HG03175 (cell line): Measurements from ENCODE around the gene GSTA5.
"Not testable (repeated sequence)": the region's sequence is repeated elsewhere in the genome, so short reads cannot be mapped to it uniquely, and the experiment has no call there.

Experiments used
- ATAC-seq: cut with Tn5 transposase; IDR thresholded peaks from one replicate; pipeline ENCODE4 v1.9.1; 2021; ENCODE audit warnings: mild to moderate bottlenecking, moderate library complexity; ENCODE audit not compliant: unreplicated experiment

GSTA5 gene

DNA sequence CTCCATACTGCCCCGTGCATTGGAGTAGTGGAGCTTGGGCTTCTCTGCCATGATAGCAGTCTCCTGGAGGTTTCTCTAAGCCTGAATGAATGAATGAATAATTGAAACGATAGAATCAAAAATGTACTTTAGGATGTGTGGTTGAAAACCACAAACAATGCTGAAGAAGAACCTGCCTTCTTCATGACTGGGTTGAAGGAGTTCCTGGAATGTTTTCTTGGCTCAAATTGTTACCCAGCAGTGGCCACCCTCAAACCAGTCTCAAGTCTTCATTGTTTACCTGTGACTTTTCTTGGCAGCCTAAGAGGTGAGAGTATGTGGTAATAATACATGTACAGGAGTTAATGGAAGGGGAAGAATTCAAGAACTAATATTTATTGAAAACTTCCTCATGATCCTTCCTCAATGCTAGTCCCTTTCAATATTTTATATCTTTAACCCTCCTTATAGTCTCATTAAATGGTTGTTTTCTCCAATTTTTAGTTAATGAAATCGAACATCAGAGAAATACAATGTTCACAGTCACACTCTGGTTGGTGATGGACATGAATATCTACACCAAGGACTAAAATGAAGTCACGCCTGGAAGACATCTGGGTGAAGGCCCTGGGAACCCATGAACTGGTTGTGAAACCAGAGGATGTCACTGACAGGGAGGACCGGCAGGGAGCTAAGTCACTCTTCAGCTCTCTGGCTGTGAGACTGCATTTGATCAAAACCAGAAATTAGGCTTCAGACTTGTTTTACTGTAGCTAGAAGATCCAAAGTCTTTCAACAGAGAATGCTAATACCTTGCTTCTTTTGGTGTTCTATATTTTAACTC, at the start of gene GSTA5:
Gene GSTA5 (minus strand): TSS at position 51 of the 823 bp plus-strand sequence.
- no peak for ATAC-seq

DNA sequence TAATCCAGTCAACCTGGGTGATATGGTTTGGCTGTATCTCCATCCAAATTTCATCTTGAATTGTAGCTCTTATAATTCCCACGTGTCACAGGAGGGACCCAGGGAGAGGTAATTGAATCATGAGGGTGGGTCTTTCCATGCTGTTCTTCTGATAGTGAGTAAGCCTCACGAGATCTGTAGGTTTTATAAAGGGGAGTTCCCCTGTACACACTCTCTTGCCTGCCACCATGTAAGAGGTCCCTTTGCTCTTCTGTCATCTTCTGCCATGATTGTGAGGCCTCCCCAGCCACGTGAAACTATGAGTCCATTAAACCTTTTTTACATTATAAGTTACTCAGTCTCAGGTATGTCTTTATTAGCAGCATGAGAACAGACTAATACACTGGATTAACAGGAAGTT, 49.4 kb upstream of the GSTA5 start:
- no peak for ATAC-seq

DNA sequence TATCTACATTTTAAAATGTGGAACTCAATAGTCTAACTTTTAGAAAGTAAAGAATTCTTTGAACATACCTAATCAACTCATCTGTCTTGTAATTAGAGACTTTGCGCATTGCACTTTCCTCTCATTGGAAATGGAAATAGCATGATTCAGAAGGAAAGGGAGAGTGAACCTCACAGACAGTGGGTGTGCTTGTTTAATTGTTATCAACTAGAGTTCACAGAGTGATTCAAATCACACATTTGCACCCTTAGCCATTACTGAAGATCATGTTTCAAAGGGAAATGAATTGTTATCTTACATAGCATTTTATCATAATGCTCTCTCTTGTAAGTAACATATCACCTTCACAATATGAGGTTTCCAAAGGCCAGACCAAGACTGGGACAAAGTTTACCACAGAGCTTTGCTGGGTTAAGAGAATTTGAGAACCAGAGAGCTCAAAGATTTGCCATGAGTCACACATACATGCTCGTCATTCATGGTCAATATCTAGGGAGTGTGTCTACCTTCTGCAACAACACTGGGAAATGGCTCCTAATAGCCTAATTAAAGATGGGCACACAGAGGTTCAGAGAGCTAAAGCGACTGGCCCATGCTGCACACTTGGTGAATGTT, 47.4 kb upstream of the GSTA5 start:
- ATAC-seq: no peak

DNA sequence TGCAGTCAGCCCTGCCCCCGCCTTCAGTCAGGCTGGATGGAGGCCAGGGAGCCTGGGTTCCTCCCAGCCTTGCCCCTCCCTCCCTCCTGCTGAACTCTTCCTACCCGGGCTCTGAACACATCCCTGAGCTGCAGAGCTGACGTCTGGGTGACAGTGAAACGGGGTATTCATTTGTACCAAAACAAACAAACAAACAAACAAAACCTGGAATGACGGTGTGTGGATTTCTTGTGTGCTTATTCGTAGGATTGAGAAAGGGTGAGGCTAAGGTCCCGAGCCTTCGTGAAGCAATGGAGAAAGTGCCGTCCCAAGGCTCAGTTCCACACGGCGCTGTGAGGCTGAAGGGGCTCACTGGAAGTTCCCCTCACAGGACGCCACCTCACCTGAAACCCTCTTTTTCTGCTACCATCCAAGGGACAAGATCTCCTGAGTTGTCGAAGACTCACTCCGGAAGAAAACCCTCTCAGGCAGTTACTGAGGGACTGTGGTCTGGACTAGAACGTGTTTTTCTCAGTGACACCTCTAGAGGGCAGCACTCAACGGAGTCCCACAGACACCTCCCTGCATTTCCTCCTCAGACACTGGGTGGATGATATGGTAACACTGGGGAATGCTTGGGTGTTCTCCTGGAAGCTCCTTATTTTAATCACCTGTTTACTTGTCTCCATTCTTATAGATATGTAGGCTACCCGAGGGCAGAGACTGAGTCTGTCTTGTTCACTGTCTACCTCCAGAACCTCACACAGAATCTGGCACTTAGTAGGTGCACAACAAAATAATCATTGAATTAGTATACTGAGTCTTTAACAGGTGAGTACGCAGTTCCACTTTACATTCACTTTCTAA, 41.6 kb upstream of the GSTA5 start:
- ATAC-seq: peak; percentile 100

DNA sequence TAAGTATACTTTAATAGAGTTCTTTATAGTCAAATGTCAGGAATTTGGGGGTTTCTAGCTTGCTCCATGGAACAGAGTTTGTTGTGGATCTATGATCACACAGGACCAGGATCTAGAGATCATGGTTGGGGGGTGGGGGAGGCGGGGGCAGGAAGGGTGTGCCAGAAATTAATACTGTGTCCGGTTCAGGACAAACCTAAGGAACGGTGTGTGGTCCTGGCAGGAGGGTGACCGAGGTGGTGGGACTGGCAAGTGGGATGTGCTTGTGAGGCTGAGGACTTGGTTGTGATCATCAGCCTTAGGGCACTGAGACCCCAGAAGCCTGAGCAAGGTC, 41.0 kb upstream of the GSTA5 start:
- no peak for ATAC-seq

DNA sequence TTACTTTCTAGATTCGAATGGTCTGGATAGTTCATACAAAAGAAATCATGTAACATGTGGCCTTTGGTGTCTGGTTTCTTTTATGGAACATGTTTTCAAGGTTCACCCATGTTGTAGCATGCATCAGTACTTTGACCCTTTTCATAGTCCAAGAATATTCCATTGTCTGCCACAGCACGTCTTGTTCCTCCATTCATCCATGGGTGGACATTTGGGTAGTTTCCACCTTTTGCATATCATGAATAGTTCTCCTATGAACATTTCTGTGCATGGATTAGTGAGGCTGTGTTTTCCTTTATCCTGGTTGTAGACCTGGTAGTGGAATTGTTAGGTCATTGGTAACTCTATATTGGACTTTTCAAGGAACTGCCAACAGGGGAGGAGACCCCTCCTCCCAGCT, 37.2 kb upstream of the GSTA5 start:
- no peak for ATAC-seq

DNA sequence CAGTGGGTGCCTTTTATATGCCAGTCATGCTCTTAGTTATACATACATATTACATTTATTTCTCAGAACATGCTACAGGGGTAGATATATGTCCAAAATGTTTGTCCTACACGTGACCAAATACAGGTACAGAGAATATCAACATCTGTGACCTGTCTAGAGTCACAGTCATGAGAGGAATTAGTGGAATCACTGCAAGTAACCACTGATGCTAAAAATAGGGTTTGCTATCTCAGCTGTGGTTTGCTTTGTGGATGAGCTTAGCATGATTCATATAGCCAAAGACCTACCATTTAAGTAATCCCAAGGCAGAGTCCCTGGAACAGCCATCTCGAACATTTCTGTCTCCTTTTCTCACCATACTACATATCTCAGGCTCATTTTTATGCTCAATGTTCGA, 36.6 kb upstream of the GSTA5 start:
- no peak for ATAC-seq

DNA sequence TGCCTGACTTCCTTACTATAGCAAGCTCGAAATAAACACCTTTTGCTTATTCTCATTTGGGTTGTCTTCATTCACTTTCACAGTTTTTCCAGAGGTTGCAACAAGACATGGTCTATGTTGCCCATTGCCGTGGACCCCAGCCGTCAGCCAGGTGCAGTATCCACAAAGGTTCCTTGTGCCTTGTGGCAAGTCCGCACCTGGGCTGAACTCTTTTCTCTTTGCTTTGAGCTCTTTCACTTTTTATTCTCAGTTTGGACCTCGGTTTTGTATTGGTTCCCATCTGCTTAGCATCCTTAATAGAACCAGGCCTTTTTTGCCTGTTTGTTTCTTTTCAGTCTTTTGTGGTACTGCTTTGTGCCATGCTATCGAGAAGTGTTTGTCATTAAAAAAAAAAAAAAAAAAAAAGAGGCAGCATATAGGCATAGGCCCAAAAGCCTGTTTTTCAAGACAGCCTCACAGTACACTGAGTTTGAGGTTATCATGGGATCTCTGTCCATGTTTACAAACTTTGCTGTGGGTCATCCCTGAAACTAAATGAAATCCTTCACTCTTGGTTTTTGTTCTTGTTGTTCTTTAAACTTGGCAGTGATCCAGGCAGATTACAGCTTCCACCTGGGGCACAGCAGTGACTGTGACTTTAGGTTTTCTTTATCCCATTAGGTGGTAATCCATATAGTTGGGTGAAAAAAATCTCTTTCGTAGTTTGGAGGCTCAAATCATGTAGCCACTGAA, 35.6 kb upstream of the GSTA5 start:
- no peak for ATAC-seq

DNA sequence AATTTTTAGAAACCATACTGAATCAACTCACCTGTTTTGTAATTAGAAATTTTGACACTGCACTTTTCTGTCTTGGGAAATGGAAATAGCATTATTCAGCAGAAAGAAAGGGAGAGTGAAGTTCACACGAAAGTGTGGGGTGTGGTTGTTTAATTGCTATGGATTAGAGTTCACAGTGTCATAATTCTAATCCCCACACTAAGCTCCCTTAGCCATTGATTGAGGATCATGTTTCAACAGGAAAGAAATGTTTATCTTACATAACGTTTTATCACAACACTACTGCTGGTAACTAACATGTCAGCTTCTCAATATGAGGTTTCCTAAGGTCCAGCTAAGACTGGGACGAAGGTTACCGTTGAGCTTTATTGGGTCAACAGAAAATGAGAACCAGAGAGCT, 31.4 kb upstream of the GSTA5 start:
- no peak for ATAC-seq

DNA sequence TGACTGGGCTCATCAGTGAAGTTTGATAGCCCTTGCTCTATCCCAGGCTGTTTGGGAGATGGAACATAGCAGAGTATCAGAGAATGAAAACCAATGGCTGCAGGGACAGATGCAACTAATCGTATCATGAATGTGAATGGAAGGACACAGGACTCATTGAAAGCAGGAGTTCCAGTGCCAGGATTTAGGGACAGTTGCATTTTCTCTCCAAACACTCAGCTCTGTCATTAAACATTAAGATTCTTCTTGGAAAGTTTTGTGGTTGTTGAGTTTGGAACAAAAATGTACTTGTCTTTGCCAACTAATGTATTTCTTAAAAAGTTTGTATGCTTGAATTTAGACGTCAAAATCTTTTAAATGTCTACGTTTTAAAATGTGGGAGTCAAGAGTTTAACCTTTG, 31.0 kb upstream of the GSTA5 start:
- ATAC-seq: no peak

DNA sequence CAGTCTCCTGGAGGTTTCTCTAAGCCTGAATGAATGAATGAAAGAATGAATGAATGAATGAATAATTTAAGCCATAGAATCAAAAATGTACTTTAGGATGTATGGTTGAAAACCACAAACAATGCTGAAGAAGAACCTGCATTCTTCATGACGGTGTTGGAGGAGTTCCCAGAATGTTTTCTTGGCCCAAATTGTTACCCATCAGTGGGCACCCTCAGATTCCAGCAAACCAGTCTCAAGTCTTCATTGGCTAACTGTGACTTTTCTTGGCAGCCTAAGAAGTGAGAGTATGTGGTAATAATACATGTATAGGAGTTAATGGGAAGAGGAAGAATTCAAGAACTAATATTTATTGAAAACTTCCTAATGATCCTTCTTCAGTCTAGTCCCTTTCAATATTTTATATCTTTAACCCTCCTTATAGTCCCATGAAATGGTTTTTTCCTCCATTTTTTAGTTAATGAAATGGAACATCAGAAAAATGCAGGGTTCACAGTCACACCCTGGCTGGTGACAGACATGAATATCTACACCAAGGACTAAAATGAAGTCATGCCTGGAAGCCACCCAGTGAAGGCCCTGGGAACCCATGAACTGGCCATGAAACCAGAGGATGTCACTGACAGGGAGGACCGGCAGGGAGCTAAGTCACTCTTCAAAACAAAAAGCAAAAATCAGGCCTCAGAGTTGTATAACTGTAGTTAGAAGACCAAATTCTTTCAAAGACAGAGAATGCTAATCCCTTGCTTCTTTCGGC, 29.9 kb upstream of the GSTA5 start:
- ATAC-seq: not testable (repeated sequence)

DNA sequence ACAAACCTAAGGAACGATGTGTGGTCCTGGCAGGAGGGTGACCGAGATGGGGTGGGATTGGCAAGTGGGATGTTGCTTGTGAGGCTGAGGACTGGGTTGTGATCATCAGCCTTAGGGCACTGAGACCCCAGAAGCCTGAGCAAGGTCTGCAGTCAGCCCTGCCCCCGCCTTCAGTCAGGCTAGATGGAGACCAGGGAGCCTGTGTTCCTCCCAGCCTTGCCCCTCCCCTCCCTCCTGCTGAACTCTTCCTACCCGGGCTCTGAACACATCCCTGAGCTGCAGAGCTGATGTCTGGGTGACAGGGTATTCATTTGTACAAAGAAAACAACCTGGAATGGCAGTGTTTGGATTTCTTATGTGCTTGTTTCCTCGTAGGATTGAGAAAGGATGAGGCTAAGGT, 28.3 kb upstream of the GSTA5 start:
- not testable (repeated sequence) for ATAC-seq

DNA sequence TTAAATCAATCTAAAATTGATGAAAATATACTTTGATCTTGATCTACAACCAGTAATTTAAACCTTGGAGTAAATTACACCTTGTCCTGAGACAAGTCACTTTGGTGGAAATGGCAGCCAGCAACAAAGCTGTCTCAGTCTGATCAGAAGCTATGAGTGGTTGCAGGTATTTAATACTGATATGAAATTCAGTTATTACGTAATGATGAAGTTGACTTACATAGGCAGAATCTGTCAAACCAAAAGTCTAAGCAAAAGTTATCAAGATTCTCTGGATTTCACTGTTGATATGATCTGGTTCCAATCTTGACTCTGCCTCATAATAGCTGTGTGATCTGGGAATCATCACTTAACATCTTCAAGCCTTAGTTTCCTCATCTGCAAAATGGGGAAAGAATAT, 27.6 kb upstream of the GSTA5 start:
- ATAC-seq: no peak

DNA sequence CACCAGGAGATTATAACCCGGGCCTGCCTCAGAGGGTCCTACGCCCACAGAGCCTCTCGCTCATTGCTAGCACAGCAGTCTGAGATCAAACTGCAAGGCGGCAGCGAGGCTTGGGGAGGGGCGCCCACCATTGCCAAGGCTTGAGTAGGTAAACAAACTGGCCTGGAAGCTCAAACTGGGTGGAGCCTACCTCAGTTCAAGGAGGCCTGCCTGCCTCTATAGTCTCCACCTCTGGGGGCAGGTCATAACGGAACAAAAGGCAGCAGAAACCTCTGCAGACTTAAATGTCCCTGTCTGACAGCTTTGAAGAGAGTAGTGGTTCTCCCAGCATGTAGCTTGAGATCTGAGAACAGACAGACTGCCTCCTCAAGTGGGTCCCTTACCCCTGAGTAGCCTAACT, 20.5 kb upstream of the GSTA5 start:
- not testable (repeated sequence) for ATAC-seq

DNA sequence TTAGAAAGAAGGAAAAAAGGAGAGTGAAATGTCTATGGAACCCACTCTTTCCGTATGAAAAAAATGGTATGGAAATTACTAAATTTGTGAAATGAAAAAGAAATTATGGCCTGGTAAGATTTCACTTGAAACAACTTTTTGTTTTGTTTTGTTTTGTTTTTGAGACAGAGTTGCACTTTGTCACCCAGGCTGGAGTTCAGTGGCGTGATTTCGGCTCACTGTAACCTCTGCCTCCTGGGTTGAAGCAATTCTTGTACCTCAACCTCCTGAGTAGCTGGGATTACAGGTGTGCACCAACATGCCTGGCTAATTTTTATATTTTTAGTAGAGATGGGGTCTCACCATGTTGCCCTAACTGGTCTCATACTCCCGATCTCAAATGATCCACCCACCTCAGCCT, 17.8 kb upstream of the GSTA5 start:
- no peak for ATAC-seq

DNA sequence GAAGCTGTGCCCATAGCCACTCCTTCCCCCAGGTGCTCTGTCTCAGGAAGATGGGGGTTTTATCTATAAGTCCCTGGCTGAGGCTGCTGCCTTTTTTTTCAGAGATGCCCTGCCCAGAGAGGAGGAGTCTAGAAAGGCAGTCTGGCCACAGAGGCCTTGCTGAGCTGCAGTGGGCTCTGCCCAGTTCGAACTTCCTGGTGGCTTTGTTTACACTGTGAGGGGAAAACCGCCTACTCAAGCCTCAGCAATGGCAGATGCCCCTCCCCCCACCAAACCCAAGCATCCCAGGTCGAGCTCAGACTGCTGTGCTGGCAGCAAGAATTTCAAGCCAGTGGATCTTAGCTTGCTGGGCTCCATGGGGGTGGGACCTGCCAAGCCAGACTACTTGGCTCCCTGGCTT, 15.5 kb upstream of the GSTA5 start:
- ATAC-seq: not testable (repeated sequence)

DNA sequence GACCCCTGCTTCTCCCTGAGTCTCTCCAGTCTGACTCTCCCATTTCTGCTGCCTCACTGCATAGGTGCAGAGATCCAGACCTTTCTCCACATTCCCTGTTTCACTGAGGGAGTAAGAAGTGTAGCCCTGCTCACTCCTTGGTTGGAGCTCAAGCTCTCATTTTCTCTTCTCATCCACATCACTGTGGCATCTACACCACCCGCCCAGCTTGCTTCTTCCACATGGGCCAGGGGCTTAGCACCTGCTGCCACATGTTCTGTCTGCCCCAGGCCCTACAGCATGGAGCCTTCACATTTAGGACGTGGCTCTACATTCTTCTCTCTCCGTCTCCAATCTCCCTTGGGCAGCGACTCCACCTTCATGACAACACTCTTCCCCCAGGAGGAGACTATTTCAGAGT, 8.5 kb upstream of the GSTA5 start:
- no peak for ATAC-seq

DNA sequence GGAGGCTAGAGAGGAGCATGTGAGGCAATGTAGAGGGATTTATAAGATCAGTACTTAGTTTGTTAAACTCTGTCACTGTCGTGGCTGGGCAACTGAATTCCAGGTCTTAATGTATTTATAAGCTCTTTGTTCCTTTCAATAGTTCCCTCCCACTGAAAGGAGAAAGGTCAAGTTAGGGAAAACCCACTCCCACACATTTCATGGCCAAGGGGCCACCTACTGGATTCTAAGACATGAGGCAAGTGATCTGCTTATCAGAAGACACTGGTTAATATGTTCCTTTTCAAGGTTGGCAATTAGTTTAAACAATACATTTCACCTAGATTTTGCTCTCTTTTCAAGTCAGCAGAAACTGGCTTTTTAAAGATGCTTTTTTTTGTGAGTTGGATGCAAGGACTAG, 5.4 kb upstream of the GSTA5 start:
- no peak for ATAC-seq

DNA sequence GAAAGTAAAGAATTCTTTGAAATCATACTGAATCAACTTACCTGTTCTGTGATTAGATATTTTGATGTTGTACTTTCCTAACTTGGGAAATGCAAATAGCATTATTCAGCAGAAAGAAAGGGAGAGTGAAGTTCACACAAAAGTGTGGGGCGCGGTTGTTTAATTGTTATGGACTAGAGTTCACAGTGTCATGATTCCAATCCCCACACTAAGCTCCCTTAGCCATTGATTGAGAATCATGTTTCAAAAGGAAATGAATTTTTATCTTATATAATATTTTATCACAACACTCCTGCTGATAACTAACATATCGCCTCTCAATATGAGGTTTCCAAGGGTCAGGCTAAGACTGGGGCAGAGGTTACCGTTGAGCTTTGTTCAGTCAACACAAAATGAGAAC, 3.0 kb upstream of the GSTA5 start:
- no peak for ATAC-seq
